Calu3 (cell line): ENCODE measurements around the gene TNS2. TPM values are rescaled to one million over a fixed set of nuclear protein-coding genes. Genes with fewer than 3 reads are reported as not detected.

Source experiments
- BruUV-seq: library from RNA; stranded (reverse); fragments of 400-500 nt; replicated peaks from 2 replicates; lab custom pipeline; 2021; lab: Mats Ljungman, UMichigan
- CTCF ChIA-PET: fragments of 300-600 bp; sonication (Branson Sonifier 250); formaldehyde crosslinking; loops from one replicate; lab custom pipeline; 2022; ENCODE audit warnings: antibody characterized with exemption; lab: Charles Lee
- DNase-seq: peaks from one replicate; pipeline ENCODE4 v3.0.0; 2022
- H3K27ac Mint-ChIP-seq: one replicate; pipeline ENCODE4 v1.8.0; 2022; ENCODE audit warnings: mixed read lengths; ENCODE audit not compliant: unreplicated experiment
- H3K27me3 Mint-ChIP-seq: one replicate; pipeline ENCODE4 v1.8.0; 2022; ENCODE audit warnings: mixed read lengths; ENCODE audit not compliant: unreplicated experiment
- H3K36me3 Mint-ChIP-seq: one replicate; pipeline ENCODE4 v1.8.0; 2022; ENCODE audit warnings: mild to moderate bottlenecking, moderate library complexity, mixed read lengths; ENCODE audit not compliant: insufficient read depth, unreplicated experiment
- H3K4me1 Mint-ChIP-seq: one replicate; pipeline ENCODE4 v1.8.0; 2022; ENCODE audit warnings: mild to moderate bottlenecking, low read depth, mixed read lengths; ENCODE audit not compliant: unreplicated experiment
- H3K4me3 Mint-ChIP-seq: one replicate; pipeline ENCODE4 v1.8.0; 2022; ENCODE audit warnings: mild to moderate bottlenecking, low read depth, moderate library complexity, mixed read lengths; ENCODE audit not compliant: unreplicated experiment
- H3K9me3 Mint-ChIP-seq: one replicate; pipeline ENCODE4 v1.8.0; 2022; ENCODE audit warnings: low read depth, mixed read lengths; ENCODE audit not compliant: unreplicated experiment
- intact Hi-C: fragments of 100-400 bp; cut with micrococcal nuclease; formaldehyde crosslinking; loops from one replicate; pipeline ENCODE4 v1.10.0; 2022; ENCODE audit not compliant: unreplicated experiment
- total RNA-seq: library from RNA; stranded (reverse); gene quantifications from 2 replicates; pipeline ENCODE4 v1.2.3, GENCODE V29; 2022
- TF ChIP-seq, protein P1 (sequence below): fragments of 200-600 bp; IDR thresholded peaks from one replicate; pipeline ENCODE4 v1.8.0; 2022; ENCODE audit warnings: antibody characterized with exemption; ENCODE audit not compliant: unreplicated experiment

The TNS2 gene
- total RNA-seq, 1 experiment from 2014 or later = 1.3 TPM

DNA sequence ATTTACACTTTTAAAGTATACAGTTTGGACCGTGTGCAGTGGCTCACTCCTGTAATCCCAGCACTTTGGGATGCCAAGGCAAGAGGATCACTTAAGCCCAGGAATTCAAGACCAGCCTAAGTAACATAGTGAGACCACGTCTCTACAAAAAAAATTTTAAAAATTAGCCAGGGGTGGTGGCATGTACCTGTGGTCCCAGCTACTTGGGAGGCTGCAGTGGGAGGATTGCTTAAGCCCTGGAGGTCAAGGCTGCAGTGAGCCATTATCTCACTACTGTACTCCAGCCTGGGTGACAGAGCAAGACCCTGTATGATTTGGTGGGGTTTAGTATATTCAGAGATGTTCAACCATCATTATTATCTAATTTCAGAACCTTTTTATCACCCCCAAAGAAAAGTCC is 38.9 kb upstream of the TNS2 start:
- no peak overlapping the region for H3K4me3 Mint-ChIP-seq

GRCh38 chr12:53011889-53012288 is 38.0 kb upstream of the TNS2 start:
- Mint-ChIP-seq H3K27me3 (no peaks in the 10 kb centered on the region), H3K9me3 (no peaks in the 10 kb centered on the region), H3K4me3 (no peak overlapping the region), H3K36me3 (peaks cover 63% of the 10 kb centered on the region), H3K27ac (no peak overlapping the region), H3K4me1 (peaks cover 14% of the 10 kb centered on the region)
- intact Hi-C loops = no loop called here
- TF ChIP-seq, protein P1, sequence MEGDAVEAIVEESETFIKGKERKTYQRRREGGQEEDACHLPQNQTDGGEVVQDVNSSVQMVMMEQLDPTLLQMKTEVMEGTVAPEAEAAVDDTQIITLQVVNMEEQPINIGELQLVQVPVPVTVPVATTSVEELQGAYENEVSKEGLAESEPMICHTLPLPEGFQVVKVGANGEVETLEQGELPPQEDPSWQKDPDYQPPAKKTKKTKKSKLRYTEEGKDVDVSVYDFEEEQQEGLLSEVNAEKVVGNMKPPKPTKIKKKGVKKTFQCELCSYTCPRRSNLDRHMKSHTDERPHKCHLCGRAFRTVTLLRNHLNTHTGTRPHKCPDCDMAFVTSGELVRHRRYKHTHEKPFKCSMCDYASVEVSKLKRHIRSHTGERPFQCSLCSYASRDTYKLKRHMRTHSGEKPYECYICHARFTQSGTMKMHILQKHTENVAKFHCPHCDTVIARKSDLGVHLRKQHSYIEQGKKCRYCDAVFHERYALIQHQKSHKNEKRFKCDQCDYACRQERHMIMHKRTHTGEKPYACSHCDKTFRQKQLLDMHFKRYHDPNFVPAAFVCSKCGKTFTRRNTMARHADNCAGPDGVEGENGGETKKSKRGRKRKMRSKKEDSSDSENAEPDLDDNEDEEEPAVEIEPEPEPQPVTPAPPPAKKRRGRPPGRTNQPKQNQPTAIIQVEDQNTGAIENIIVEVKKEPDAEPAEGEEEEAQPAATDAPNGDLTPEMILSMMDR = no peak
- no peak for DNase-seq
- BruUV-seq = no TSS peak
- CTCF ChIA-PET = no interaction called here

More for the DNA sequence above, 38.9 kb upstream of the TNS2 start:
- TF ChIP-seq, protein P1 = no peak
- intact Hi-C loops = no loop called here
- BruUV-seq = no TSS peak
- Mint-ChIP-seq H3K27ac (no peak overlapping the region), H3K4me1 (peaks cover 14% of the 10 kb centered on the region), H3K36me3 (peaks cover 64% of the 10 kb centered on the region), H3K9me3 (no peaks in the 10 kb centered on the region), H3K27me3 (no peaks in the 10 kb centered on the region)
- no peak for DNase-seq
- CTCF ChIA-PET = interaction anchor here (1.2 kb wide), 1 partner anchor 33 kb away, joined by 3 read pairs; no protein-coding TSS in a partner anchor

- CTCF ChIA-PET = no interaction called here
- TF ChIP-seq, protein P1 = no peak
- no peak overlapping the region for H3K4me3 Mint-ChIP-seq
- intact Hi-C loops = no loop called here
- no peak overlapping the region for H3K27ac Mint-ChIP-seq
- peaks cover 14% of the 10 kb centered on the region for H3K4me1 Mint-ChIP-seq
- H3K9me3 Mint-ChIP-seq = no peaks in the 10 kb centered on the region
- no TSS peak for BruUV-seq
- H3K27me3 Mint-ChIP-seq = no peaks in the 10 kb centered on the region
- no peak for DNase-seq
- H3K36me3 Mint-ChIP-seq = peaks cover 63% of the 10 kb centered on the region
These were observed 36.9 kb upstream of the TNS2 start for GRCh38 chr12:53012928-53013327.

GRCh38 chr12:53014709-53015108 is 35.2 kb upstream of the TNS2 start:
- TF ChIP-seq, protein P1 = no peak
- no TSS peak for BruUV-seq
- Mint-ChIP-seq H3K4me3 (no peak overlapping the region), H3K36me3 (peaks cover 58% of the 10 kb centered on the region), H3K27ac (no peak overlapping the region), H3K4me1 (peaks cover 6% of the 10 kb centered on the region), H3K27me3 (no peaks in the 10 kb centered on the region), H3K9me3 (no peaks in the 10 kb centered on the region)
- intact Hi-C loops = no loop called here
- DNase-seq = no peak
- CTCF ChIA-PET = no interaction called here
